H1 (cell line): Measurements from ENCODE around the gene SNTG2. TPM values are rescaled to one million over a fixed set of nuclear protein-coding genes. Genes with fewer than 3 reads are reported as not detected.

Experiments
- CBX5 ChIP-seq: fragments of 300-800, 300-1000 bp; sonication (generic); IDR thresholded peaks from 2 replicates; pipeline ENCODE4 v1.7.1; 2016; ENCODE audit warnings: antibody characterized with exemption, low read length, low read depth
- CTCF ChIP-seq, 3 experiments: IDR thresholded peaks; 1 replicate in 2 of 3; 2 replicates in 1 of 3; pipeline versions ENCODE4 v1.5.1 to v1.6.1; 2011; ENCODE audit warnings: low read length in 3 of 3, mild to moderate bottlenecking in 3 of 3, inconsistent platforms in 2 of 3, low read depth in 1 of 3, moderate library complexity in 1 of 3; ENCODE audit not compliant: insufficient read depth in 1 of 3; ENCODE audit errors: control extremely low read depth in 1 of 3
- EGR1 ChIP-seq: IDR thresholded peaks from 2 replicates; pipeline ENCODE4 v1.6.1; 2011; ENCODE audit warnings: low read depth, low read length, borderline replicate concordance
- EP300 ChIP-seq, 2 experiments: IDR thresholded peaks; 1 replicate in 1 of 2; 2 replicates in 1 of 2; pipeline ENCODE4 v1.6.1; 2011 to 2012; ENCODE audit warnings: low read depth in 2 of 2, low read length in 2 of 2, mild to moderate bottlenecking in 2 of 2, borderline replicate concordance in 1 of 2, inconsistent platforms in 1 of 2, moderate library complexity in 1 of 2
- FOSL1 ChIP-seq: IDR thresholded peaks from 2 replicates; pipeline ENCODE4 v1.6.1; 2011; ENCODE audit warnings: mild to moderate bottlenecking, low read depth, low read length, moderate library complexity; ENCODE audit not compliant: insufficient read depth
- RAD21 ChIP-seq, 2 experiments: IDR thresholded peaks in 1 of 2; conservative IDR thresholded peaks in 1 of 2; 2 replicates each; pipeline ENCODE4 v1.6.1; 2011; ENCODE audit warnings: low read depth in 2 of 2, low read length in 2 of 2, improper control_type of control experiment in 1 of 2, inconsistent platforms in 1 of 2, mild to moderate bottlenecking in 1 of 2, moderate library complexity in 1 of 2
- RFX5 ChIP-seq: IDR thresholded peaks from 2 replicates; pipeline ENCODE4 v1.6.1; 2011; ENCODE audit warnings: low read depth, low read length, improper control_type of control experiment, borderline replicate concordance
- SP2 ChIP-seq: IDR thresholded peaks from 2 replicates; pipeline ENCODE4 v1.6.1; 2012; ENCODE audit warnings: mild to moderate bottlenecking, low read length, inconsistent platforms
- polyA plus RNA-seq, 7 experiments: library from polyadenylated mRNA; depleted of rRNA in 3 of 7; stranded (reverse) in 5 of 7; unstranded in 2 of 7; fragments of >200 nt in 5 of 7; fragments of 200-250 nt in 2 of 7; gene quantifications; 1 replicate in 5 of 7; 2 replicates in 1 of 7; 4 replicates in 1 of 7; pipeline versions ENCODE4 v1.2.1 to v1.2.3, GENCODE V29; 2011 to 2013; ENCODE audit warnings: missing spikeins in 2 of 7, mixed read lengths in 2 of 7
- total RNA-seq: library from RNA; stranded (reverse); fragmentation: NEBNext Ultra II Directional; extraction: Animal tissue kit (Norgen Biotek cat#: 25700); gene quantifications from 2 replicates; pipeline ENCODE4 v1.2.1, GENCODE V29; 2021

The SNTG2 gene
- total and polyA plus RNA-seq, 2 of the 8 experiments (the other 6 are each of a cell fraction or from before 2014, with no cell fraction given): 6.6 to 18.1 TPM

GRCh38 chr2:974502-974901 is 23.9 kb downstream of the SNTG2 start (continued):
- TF ChIP-seq CTCF (IDR thresholded peaks at IDR 0.05; ENCODE audit: control extremely low read depth in 1 of 3, insufficient read depth in 1 of 3, low read depth in 1 of 3, low read length in 3 of 3) (no peak), RAD21 (IDR thresholded peaks at IDR 0.05 in 1 of 2, conservative IDR thresholded peaks at IDR 0.05 in 1 of 2; ENCODE audit: low read depth in 2 of 2, low read length in 2 of 2) (no peak), EGR1 (no peak), CBX5 (no peak), EP300 (IDR thresholded peaks at IDR 0.05; ENCODE audit: borderline replicate concordance in 1 of 2, low read depth in 2 of 2, low read length in 2 of 2) (no peak), RFX5 (no peak), FOSL1 (no peak), SP2 (no peak)
